ENCODE measurements around the gene HOXC9.

The HOXC9 gene

GRCh38 chr12:53989227-53990113, 10.5 kb upstream of the HOXC9 start:
- DNase-seq = peak; percentile 31

GRCh38 chr12:53990311-53991076, 9.5 kb upstream of the HOXC9 start:
- DNase-seq = no peak

- DNase-seq = no peak
Measured at GRCh38 chr12:53991077-53991460, 8.9 kb upstream of the HOXC9 start.

GRCh38 chr12:53992377-53992889, 7.5 kb upstream of the HOXC9 start:
- DNase-seq = no peak

GRCh38 chr12:53993162-53994008, 6.6 kb upstream of the HOXC9 start:
- no peak for DNase-seq

GRCh38 chr12:53994009-53994263, 6.0 kb upstream of the HOXC9 start:
- no peak for DNase-seq

GRCh38 chr12:53994264-53995001, 5.5 kb upstream of the HOXC9 start:
- peak; percentile 49 for DNase-seq

- no peak for DNase-seq
Measured at GRCh38 chr12:53995002-53995377, 5.0 kb upstream of the HOXC9 start.

- DNase-seq = peak; percentile 79
Measured at GRCh38 chr12:53995378-53996239, 4.4 kb upstream of the HOXC9 start.

GRCh38 chr12:53996240-53997203, 3.4 kb upstream of the HOXC9 start:
- no peak for DNase-seq

GRCh38 chr12:53997204-53998109, 2.5 kb upstream of the HOXC9 start:
- no peak for DNase-seq

GRCh38 chr12:53998110-53998899, 1.7 kb upstream of the HOXC9 start:
- no peak for DNase-seq

- no peak for DNase-seq
Measured at GRCh38 chr12:53998900-53999236, 1.1 kb upstream of the HOXC9 start.

GRCh38 chr12:53999559-54000115, 324 bp upstream of the HOXC9 start:
- DNase-seq = no peak

GRCh38 chr12:54001283-54002187, 1.6 kb downstream of the HOXC9 start:
- no peak for DNase-seq

- DNase-seq = no peak
Measured at GRCh38 chr12:54002278-54002914, 2.4 kb downstream of the HOXC9 start.

All from NCI-H774 (cell line).